ENCODE measurements around the gene IL31RA.

GRCh38 chr5:55905251-55905650, 54.1 kb downstream of the IL31RA start:
- TF ChIP-seq CTCF (IDR thresholded peaks at IDR 0.05) (no peak), POLR2AphosphoS5 (IDR thresholded peaks at IDR 0.05) (no peak), POLR2A (IDR thresholded peaks at IDR 0.05) (no peak)

Measured in suprapubic skin (tissue), 4 donors.